NCI-H2196 (cell line): ENCODE results near the gene IFNE.

Experiments
- DNase-seq: peaks from one replicate; lab custom pipeline; 2025; ENCODE audit not compliant: unreplicated experiment; lab: John Stamatoyannopoulos, UW

Gene IFNE

GRCh38 chr9:21482213-21482612, at the start of gene IFNE:
IFNE (minus strand) TSS chr9:21482313; CDS start chr9:21481694, 619 bp downstream.
- no peak for DNase-seq

- DNase-seq = no peak
These were observed 46.2 kb upstream of the IFNE start for GRCh38 chr9:21528123-21528808.

GRCh38 chr9:21527579-21527978, 45.5 kb upstream of the IFNE start:
- no peak for DNase-seq

GRCh38 chr9:21525174-21525573, 43.1 kb upstream of the IFNE start:
- DNase-seq = no peak

GRCh38 chr9:21524099-21524830, 42.2 kb upstream of the IFNE start:
- no peak for DNase-seq

GRCh38 chr9:21523021-21524014, 41.2 kb upstream of the IFNE start:
- no peak for DNase-seq

- no peak for DNase-seq
These were observed 40.2 kb upstream of the IFNE start for GRCh38 chr9:21522348-21522747.

- no peak for DNase-seq
These were observed 39.3 kb upstream of the IFNE start for GRCh38 chr9:21521448-21521847.

GRCh38 chr9:21520501-21521228, 38.6 kb upstream of the IFNE start:
- DNase-seq = no peak

- DNase-seq = no peak
These were observed 37.8 kb upstream of the IFNE start for GRCh38 chr9:21519855-21520434.

GRCh38 chr9:21516796-21517195, 34.7 kb upstream of the IFNE start:
- no peak for DNase-seq

- DNase-seq = no peak
These were observed 31.3 kb upstream of the IFNE start for GRCh38 chr9:21513431-21513830.

- DNase-seq = no peak
These were observed 28.7 kb upstream of the IFNE start for GRCh38 chr9:21510806-21511205.

- no peak for DNase-seq
These were observed 25.3 kb upstream of the IFNE start for GRCh38 chr9:21507483-21507790.

- no peak for DNase-seq
These were observed 24.7 kb upstream of the IFNE start for GRCh38 chr9:21506626-21507482.

- no peak for DNase-seq
These were observed 23.5 kb upstream of the IFNE start for GRCh38 chr9:21505425-21506179.

GRCh38 chr9:21504894-21505293, 22.8 kb upstream of the IFNE start:
- DNase-seq = no peak

- no peak for DNase-seq
These were observed 22.0 kb upstream of the IFNE start for GRCh38 chr9:21504113-21504512.

GRCh38 chr9:21502586-21502985, 20.5 kb upstream of the IFNE start:
- DNase-seq = no peak
